ENCODE measurements around the gene GPSM3.
"Not testable (repeated sequence)": the region's sequence is repeated elsewhere in the genome, so short reads cannot be mapped to it uniquely, and the experiment has no call there.

GPSM3 gene

DNA sequence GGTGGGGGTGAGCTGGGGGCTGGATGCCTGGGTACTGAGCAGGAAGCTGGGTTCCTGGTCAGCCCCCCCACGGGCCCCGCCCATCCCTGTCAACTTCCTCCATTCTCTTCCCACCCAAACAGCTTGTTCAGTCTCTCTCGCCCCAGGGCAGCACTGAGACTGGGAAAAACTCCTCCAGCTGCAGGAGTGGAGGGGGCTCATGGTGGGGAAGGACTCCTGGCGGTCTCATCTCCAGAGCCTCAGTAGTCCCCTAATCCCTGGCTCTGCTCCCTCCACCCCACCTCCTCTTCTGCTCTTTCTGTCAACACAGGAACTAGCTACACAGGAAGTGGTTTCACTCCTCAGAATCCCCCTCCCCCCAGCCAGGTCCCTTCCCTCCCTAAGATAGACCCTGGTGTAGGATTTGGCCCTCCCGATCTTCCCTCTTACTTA is at the start of gene GPSM3:
GPSM3 (minus strand) TSS at position 36 of the 432 bp plus-strand sequence. CDS start 130 bp downstream, outside the sequence.
- DNase-seq = no peak

DNA sequence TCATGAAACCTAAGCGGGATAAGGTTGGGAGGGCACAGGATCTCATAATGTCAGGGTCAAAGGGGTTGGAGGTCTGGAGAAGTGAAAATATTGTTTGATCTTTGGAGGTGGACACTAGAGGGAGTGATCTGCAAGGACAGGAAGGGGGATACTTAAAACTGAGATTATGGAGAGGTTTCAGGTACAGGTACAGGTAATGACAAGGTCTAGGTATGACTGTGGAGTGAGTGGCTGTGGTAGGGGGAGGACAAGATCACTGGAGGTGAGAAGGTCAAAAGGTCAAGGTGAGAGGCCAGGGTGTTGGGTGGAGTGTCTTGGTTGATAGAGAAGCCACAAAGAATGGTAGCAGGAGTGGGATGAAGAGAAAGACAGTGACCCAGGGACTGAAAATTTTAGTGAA is 48.2 kb upstream of the GPSM3 start:
- no peak for DNase-seq

DNA sequence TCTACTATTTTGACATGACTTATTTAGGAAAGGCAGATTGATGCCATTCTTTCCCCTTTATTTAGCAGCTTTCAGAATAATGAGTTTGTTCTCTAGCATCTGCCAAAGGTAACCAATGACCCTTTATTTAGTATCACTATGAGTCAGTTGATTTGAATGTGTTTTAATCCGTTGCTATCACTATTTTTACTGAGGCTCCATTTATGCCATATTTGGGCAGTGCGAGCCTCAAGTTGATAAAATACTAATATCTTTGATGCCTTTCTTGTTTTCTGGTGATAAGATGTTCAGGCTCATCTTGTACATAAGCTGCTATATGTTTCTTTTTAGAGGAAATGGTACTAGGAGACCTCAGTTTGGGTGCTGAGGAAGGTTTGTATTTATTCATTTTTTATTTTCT is 47.0 kb upstream of the GPSM3 start:
- DNase-seq = no peak

- DNase-seq = no peak
Observed at GRCh38 chr6:32234934-32235333, 42.5 kb upstream of the GPSM3 start.

DNA sequence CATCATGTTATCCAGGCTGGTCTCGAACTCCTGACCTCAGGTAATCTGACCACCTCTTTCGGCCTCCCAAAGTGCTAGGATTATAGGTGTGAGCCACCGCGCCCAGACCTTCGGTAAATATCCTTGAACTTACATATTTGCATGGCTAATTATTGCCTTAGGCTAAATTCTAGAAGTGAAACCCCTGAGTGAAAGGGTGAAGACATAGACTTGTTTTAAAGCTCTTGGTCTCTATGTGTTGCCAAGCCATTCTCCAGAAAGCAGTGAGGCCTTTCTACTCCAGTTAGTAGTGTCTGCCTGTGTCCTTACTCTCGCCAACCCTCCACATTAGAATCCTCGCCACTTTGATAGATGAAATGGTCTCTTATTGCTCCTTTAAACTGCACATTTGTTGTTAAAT is 34.0 kb upstream of the GPSM3 start:
- DNase-seq = no peak

- DNase-seq = no peak
Observed at GRCh38 chr6:32224696-32225095, 32.3 kb upstream of the GPSM3 start.

DNA sequence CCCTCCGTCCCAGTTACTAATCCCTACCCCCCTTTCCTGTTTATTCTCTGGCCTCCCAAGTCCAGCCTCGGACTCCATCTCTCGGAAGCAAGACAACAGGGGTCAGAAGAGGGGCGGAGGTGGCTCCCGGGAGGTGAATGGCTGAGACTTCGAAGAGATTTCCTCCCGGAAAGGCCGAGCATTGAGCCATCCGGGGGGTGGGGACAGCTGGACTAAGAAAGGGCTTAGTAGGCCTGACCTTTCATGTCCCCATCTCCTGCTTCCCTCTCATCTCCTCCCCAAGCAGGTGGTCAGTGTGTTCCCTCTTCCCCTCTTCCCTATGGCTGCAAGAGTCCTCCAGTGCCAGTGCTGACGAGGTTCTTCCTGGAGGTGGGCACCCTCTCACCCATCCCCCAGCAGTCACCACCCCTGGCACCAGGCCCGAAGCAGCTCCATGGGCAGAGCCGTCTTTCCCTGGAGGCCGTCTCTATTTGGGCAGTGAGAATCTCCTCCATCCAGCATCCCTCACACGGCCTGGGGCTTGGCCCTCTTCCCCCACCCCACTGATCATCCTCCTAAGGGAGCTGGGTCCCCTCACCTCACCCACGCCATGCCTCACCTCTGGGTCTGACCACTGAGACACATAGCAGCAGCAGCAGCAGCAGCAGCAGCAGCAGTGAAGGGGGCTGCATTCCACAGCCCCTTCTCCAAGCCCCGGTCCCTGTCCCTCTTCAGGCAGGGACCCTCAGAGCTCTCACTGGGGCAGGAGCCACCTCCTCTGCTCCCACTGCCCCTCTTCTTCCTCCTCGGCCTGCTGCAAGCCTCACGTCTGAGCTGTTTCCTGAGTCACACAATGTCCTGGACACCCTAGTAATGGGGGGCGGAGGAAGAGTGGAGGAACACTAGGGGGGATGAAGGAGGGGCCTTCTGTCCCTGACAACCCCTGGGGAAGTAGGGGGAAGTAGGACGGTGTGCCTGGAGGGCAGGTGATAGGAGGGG is 31.1 kb upstream of the GPSM3 start, which contains the start of gene NOTCH4:
NOTCH4 (minus strand) TSS at position 810 of the 978 bp plus-strand sequence; CDS start at position 671, 139 bp downstream.
- DNase-seq = no peak

DNA sequence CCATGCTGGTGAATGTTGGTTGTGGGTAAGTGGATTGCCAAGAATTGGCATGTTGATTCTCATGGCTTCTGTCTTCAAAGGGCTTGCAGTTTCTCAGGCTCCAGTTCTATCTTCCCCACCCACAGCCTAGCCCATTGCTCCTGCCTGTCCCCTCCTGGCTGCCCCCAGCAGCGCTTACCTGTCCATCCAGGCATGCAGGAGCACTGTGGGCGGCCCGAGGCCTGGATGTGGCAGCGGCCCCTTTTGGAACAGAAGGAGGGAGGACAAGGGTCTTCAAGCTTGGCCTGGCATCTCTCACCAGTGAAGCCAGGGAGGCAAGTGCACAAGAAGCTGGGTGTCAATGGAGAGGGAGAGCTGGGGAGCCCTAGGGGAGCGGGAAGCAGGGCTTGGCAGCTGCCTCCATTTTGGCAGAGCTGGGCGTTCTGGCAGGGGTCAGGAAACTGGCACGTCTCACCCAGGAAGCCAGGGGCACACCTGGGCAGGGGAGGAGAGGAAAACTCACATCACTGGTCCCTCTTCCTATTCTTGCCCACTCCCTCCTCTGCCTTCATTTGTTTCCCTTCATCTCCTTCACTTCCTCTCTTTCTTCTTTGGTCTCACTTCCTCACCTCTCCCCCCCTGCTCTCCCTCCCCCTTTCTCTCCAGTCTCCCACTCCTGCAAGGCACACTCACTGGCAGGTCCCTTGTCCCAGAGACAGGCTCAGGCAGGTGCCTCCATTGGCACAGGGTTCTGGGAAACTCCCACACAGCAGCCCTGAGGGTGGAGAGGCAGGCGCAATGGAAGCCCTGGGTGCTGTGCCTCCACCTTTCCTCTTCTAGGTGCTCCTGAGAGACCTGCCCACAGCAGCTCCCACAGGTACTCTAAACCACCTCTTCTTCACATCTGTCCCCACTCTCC is 30.1 kb upstream of the GPSM3 start:
- no peak for DNase-seq

DNA sequence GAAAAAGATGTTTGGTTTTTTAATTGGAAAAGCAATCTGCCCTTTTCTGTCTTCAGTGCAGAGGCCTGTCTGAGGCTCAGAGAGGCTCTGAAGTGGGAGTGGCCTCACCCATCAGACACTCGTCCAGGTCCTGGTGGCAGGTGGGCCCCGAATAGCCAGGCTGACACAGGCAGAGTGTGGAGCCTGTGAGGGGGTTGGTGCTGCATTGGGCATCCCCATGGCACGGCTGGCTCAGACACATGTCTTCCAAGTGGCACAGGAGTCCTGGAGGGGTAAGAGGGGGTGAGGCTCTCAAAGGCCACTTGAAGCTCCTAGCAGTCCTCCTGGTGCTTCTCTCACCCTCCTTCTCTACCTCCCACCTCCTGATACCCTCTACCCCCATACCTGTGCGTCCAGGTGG is 27.6 kb upstream of the GPSM3 start:
- DNase-seq = no peak

DNA sequence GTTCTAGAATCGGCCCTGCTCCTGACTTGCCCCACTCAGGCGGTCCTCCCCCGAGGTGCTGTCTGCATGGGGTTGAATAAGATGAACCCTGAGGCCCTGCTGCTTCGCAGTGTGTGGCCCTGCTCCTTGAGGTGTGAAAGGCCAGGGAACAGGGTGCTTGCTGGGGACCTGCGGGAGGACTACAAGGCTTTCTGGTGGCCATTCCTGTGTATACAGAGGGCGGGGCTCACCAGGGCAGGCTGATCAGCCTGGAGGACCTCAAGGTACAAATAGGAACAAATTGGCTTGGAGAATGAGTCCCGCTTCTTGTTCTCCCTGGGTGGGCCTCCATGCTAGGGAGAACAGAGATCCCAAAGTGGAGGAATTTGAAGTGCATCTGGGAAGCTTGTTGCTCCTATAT is 25.7 kb upstream of the GPSM3 start:
- no peak for DNase-seq

GRCh38 chr6:32216998-32217397 is 24.6 kb upstream of the GPSM3 start:
- DNase-seq = no peak

- DNase-seq = no peak
Observed at GRCh38 chr6:32216285-32216684, 23.8 kb upstream of the GPSM3 start.

GRCh38 chr6:32215617-32216016 is 23.2 kb upstream of the GPSM3 start:
- no peak for DNase-seq

- DNase-seq = no peak
Observed at GRCh38 chr6:32214126-32214525, 21.7 kb upstream of the GPSM3 start.

DNA sequence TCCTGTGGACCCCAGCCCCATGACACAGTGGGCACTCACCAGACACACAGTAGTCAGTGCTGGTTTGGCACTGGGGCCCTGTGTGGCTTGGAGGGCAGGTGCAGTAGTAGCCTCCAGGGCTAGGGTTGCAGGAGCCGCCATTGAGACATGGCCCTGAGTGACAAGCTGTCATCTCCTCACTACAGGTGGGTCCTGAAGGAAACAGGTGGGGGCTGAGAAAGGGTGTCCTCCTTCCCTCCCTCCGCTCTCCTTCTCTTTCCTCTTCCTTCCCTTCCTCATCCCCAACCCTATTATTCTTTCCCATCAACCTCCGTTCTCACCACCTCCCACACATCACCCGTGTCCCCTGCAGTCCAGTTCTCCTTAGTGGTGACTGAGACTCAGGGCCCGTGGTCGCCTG is 21.2 kb upstream of the GPSM3 start:
- DNase-seq = no peak

GRCh38 chr6:32212076-32212760 is 19.8 kb upstream of the GPSM3 start:
- DNase-seq = no peak

DNA sequence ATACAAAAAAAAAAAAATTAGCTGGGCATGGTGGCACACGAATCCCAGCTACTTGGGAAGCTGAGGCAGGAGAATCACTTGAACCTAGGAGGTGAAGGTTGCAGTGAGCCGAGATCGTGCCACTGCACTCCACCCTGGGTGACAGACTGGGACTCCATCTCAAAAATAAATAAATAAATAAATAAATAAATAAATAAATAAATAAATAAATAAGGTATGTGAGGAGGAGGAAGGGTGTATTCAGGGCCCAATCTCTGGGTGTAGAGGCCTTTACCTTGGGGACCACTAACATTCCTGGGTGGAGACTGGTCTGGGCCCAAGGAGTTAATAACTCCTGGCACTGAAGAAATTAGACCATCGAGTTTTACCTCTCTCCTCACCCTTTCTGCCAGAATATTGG is 19.0 kb upstream of the GPSM3 start:
- not testable (repeated sequence) for DNase-seq

DNA sequence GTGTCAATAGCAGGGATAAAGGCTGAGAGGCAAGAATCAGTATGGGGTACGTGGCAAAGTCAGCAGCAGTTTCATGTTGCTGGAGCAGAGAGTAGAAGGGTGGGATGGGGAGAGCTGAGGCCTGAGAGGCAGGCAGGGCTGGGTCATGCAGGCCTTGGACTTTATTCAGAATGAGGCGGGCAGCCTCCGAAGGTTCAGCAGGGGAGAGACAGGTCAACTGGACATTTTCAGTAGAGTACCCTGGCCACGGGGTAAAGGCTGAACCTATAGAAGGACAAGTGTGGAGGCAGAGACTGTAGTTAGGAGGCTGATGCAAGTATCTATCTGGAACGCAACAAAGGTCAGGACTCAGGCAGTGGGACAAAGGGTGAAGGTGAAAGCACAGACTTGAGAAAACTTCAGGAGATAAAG is 17.8 kb upstream of the GPSM3 start:
- no peak for DNase-seq

GRCh38 chr6:32208996-32209395 is 16.6 kb upstream of the GPSM3 start:
- no peak for DNase-seq

- DNase-seq = no peak
Observed at GRCh38 chr6:32204268-32204715, 11.8 kb upstream of the GPSM3 start.

- DNase-seq = no peak
Observed at GRCh38 chr6:32203426-32204267, 11.2 kb upstream of the GPSM3 start.

GRCh38 chr6:32202186-32202585 is 9.7 kb upstream of the GPSM3 start:
- DNase-seq = no peak
